Mucosa of stomach (tissue), 1 donor: ENCODE results near the gene RAB43.
A peak's percentile ranks its signal among the peaks of the same experiment; 100 is the strongest.
"Not testable (repeated sequence)": the region's sequence is repeated elsewhere in the genome, so short reads cannot be mapped to it uniquely, and the experiment has no call there.

ENCODE experiments used
- H3K27me3 ChIP-seq: one replicate; pipeline ENCODE4 v1.7.0; 2013; ENCODE audit warnings: mild to moderate bottlenecking, low read length; ENCODE audit not compliant: control insufficient read depth, insufficient read depth
- H3K36me3 ChIP-seq: one replicate; pipeline ENCODE4 v1.7.0; 2013; ENCODE audit warnings: low read length; ENCODE audit not compliant: control insufficient read depth, insufficient read depth
- H3K4me1 ChIP-seq: one replicate; pipeline ENCODE4 v1.7.0; 2013; ENCODE audit warnings: mild to moderate bottlenecking, low read length; ENCODE audit not compliant: control insufficient read depth, insufficient read depth
- H3K4me3 ChIP-seq: one replicate; pipeline ENCODE4 v1.7.0; 2013; ENCODE audit warnings: low read length
- H3K9ac ChIP-seq: one replicate; pipeline ENCODE4 v1.7.0; 2013; ENCODE audit warnings: mild to moderate bottlenecking, low read length, moderate library complexity
- H3K9me3 ChIP-seq: one replicate; pipeline ENCODE4 v1.7.0; 2013; ENCODE audit warnings: mild to moderate bottlenecking, low read length, moderate library complexity; ENCODE audit not compliant: control insufficient read depth
- donor health status: Pancreatic carcinoma.

RAB43 gene

DNA sequence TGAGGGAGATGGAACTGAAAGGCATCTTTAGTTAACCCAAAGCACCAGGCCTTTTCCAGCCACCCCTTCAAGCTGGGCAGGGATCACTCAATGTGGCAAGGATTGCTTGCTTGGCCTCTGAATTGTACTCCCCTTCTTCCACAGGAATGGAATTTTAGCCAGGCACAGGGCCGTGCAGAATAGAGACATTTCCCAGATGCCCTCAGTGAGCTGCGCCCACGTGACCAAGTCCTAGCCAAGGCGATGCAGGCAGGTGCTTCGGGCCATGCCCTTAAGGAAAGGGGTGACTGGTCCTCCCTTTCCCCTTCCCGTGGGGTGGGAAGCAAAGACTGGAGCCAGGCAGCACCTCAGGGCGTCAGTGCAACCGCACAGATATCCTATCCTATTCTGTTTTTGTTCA lies 43.1 kb downstream of the RAB43 start:
- peaks cover 10% of the 10 kb centered on the region for H3K4me1 ChIP-seq
- H3K27me3 ChIP-seq, result no peaks in the 10 kb centered on the region
- no peak overlapping the region for H3K4me3 ChIP-seq
- H3K9me3 ChIP-seq, result no peaks in the 10 kb centered on the region
- no peaks in the 10 kb centered on the region for H3K36me3 ChIP-seq
- no peak overlapping the region for H3K9ac ChIP-seq

DNA sequence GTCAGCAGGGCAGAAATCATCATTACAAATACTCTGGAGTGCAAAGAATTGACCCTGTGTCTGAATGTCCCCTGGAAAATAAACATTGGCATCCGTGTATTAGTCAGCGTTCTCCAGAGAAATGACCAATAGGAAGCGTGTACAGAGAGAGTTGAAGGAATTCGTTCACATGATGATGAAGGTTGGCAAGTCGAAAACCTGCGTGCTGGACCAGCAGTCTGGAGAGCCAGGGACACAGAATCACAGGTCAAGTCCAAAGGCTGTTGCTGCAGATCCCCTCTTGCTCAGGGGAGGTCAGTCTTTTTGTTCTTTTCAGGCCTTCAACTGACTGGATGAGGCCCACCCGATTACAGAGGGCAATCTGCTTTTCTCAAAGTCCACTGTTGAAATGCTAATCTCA lies 44.4 kb downstream of the RAB43 start:
- Histone ChIP-seq H3K36me3 (no peaks in the 10 kb centered on the region), H3K4me1 (peaks cover 10% of the 10 kb centered on the region), H3K9ac (no peak overlapping the region), H3K4me3 (no peak overlapping the region), H3K27me3 (no peaks in the 10 kb centered on the region), H3K9me3 (no peaks in the 10 kb centered on the region)

DNA sequence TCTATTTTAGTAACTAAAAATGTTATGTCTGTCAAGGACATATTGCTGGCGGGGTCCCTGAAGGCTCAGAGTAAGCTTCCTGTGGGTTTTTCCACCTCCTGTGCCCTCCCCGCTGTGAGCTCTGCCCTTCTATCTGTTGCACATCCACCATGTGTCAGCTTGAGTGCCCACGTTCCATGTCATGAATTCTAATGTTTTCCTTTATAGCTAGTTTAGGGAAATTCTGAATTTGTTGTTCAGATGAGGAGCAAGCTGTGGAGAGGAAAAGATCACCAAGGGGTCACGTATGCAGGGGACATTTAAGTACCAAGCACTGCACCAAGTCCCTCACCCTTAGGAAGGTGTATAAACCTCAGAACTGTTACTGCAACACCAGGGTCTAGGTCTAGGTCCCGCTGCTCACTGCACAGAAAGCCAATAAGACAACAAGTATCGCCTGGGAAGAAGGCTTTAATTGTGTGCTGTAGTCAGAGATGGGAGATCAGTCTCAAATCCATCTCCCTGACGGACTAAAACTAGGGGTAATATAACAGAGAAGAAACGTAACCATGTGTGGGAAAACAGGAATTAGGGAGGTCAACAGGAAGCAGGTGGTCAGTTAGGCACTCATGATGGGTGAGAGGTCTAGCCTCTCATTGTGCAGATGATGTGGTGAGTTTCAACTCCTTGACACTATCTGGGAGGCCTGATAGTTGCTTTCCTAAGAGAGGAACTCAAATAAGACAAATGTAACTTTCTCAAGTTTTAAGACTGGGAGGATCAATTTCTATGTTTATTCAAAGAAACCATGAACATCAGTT lies 51.3 kb downstream of the RAB43 start:
- H3K4me1 ChIP-seq, result peaks cover 20% of the 10 kb centered on the region

DNA sequence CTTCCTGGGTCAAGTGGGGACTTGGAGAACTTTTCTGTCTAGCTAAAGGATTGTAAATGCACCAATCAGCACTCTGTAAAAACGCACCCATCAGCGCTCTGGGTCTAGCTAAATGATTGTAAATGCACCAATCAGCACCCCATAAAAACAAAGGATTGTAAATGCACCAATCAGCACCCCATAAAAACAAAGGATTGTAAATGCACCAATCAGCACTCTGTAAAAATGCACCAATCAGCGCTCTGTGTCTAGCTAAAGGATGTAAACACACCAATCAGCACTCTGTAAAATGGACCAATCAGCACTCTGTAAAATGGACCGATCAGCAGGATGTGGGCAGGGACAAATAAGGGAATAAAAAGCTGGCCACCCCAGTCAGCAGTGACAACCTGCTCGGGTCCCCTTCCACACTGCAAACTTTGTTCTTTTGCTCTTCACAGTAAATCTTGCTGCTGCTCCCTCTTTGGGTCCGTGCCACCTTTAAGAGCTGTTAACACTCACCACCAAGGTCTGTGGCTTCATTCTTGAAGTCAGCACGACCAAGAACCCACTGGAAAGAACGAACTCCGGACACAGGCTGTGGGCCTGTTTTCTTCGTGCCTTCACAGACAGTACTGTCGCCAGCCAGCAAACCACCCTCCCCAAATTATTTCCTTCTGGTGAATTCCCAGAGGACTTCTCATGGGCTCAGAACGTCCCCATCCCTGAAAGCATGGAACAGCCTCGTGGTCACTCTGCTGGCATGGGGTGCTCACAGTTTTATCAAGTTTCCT lies 52.1 kb downstream of the RAB43 start:
- Histone ChIP-seq H3K4me1 (peaks cover 27% of the 10 kb centered on the region), H3K4me3 (peak overlapping the region; percentile 14)
- not testable (repeated sequence) for H3K27me3 ChIP-seq, H3K9me3 ChIP-seq, H3K36me3 ChIP-seq, H3K9ac ChIP-seq

More for the DNA sequence above, 51.3 kb downstream of the RAB43 start:
- Histone ChIP-seq H3K9ac (no peak overlapping the region), H3K4me3 (no peak overlapping the region), H3K36me3 (no peaks in the 10 kb centered on the region), H3K9me3 (no peaks in the 10 kb centered on the region), H3K27me3 (no peaks in the 10 kb centered on the region)

DNA sequence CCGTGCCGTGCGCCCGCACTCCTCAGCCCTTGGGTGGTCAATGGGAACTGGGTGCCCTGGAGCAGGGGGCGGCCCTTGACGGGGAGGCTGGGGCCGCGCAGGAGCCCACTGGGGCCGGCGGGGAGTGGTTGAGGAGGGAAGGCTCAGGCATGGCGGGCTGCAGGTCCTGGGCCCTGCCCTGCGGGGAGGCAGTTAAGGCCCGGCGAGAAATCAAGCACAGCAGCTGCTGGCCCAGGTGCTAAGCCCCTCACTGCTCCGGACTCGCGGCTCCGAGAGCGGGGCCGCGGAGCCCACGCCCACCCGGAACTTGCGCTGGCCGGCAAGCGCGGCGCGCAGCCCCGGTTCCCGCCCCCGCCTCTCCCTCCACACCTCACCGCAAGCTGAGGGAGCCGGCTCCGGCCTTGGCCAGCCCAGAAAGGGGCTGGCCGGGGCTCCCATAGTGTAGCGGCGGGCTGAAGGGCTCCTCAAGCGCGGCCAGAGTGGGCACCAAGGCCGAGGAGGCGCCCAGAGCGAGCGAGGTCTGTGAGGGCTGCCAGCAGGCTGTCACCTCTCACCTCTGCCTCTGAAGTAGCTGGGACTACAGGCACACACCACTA lies 53.2 kb downstream of the RAB43 start:
- Histone ChIP-seq H3K9ac (peak overlapping the region; percentile 57), H3K9me3 (no peaks in the 10 kb centered on the region), H3K4me1 (peaks cover 36% of the 10 kb centered on the region), H3K36me3 (no peaks in the 10 kb centered on the region), H3K27me3 (no peaks in the 10 kb centered on the region), H3K4me3 (no peak overlapping the region)

DNA sequence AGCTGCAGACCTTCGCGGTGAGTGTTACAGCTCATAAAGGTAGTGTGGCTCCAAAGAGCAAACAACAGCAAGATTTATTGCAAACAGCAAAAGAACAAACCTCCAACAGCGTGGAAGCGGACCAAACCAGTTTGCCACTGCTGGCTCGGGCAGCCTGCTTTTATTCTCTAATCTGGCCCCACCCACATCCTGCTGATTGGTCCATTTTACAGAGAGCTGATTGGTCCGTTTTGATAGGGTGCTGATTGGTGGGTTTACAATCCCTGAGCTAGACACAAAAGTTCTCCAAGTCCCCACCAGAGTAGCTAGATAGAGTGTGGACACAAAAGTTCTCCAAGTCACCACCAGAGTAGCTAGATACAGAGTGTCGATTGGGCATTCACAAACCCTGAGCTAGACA lies 53.9 kb downstream of the RAB43 start:
- H3K36me3 ChIP-seq, H3K9ac ChIP-seq: not testable (repeated sequence)

DNA sequence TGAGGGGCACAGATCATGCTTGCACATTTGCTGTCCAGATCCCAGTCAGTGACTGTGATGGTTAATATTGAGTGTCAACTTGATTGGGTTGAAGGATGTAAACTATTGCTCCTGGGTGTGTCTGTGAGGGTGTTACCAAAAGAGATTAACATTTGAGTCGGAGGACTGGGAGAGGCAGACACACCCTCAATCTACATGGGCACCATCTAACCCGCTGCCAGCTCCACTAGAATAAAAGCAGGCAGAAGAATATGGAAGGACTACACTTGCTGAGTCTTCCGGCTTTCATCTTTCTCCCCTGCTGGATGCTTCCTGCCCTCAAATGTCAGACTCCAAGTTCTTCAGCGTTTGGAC lies 55.9 kb downstream of the RAB43 start:
- Histone ChIP-seq H3K4me1 (peaks cover 36% of the 10 kb centered on the region), H3K4me3 (no peak overlapping the region), H3K27me3 (no peaks in the 10 kb centered on the region), H3K36me3 (no peaks in the 10 kb centered on the region), H3K9ac (no peak overlapping the region), H3K9me3 (no peaks in the 10 kb centered on the region)

More for the DNA sequence above, 53.9 kb downstream of the RAB43 start:
- not testable (repeated sequence) for H3K27me3 ChIP-seq, H3K9me3 ChIP-seq, H3K4me3 ChIP-seq
- peaks cover 36% of the 10 kb centered on the region for H3K4me1 ChIP-seq

DNA sequence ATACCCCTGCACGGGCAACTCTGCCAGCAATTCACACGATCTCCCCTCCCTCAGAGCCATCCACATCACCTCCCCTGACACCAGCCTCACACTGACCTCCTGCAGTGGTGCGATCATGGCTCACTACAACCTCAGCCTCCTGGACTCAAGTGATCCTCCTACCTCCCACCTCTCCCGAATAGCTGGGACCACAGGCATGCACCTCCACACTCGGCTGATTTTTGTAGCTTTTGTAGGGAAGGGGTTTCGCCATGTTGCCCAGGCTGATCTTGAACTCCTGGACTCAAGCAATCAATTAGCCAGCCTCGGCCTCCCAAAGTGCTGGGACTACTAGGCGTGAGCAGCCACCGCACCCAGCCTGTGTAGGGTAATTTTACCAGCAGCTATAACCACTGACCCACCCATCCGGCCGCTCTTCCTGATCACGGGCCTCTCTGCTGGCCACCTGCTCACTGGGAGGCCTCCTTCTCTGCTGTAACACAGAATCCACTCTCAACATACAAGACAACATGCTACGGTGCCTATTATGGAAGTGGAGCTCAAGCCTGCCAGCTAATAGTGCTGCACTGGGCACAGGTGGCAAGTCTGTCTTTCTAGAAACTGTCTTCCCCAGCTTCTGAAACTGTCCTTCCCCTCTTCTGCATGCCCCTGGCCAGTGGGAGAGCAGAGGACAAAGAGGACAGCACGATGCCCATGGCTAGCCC lies 56.4 kb downstream of the RAB43 start:
- Histone ChIP-seq H3K9me3 (no peaks in the 10 kb centered on the region), H3K27me3 (no peaks in the 10 kb centered on the region)

DNA sequence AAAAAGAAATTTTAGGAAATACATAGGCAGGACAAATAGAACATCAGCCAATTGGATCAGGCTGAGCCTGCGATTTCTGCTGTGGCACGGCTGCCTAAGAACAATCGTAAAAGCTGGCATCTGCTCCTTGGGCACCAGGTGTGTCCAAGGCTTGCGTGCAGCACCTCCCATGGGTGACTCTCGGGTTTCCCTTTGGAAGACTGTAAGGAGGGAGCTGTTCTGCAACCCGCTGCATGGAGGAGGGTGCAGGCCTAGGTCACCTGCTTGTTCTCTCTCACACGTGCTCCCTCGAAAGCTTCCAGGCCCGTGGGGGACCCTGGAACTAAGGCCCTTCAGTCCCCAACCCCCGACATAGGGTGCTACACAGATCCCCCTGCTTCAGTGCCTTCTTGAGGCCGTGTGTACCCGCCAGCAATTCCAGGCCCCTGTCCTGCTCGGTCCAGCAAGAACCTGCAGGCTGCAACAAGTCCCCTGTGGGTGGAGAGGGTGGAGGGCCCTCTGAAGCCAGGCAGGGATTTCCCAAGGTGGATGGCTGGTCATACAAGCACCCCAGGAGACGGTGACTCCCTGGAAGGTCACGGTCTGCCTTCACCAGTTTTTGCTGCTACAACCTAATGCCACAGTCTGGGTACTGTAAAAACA lies 57.6 kb downstream of the RAB43 start:
- H3K27me3 ChIP-seq, result no peaks in the 10 kb centered on the region
- no peak overlapping the region for H3K4me3 ChIP-seq
- H3K36me3 ChIP-seq, result no peaks in the 10 kb centered on the region
- no peak overlapping the region for H3K9ac ChIP-seq
- H3K9me3 ChIP-seq, result no peaks in the 10 kb centered on the region
- peaks cover 38% of the 10 kb centered on the region for H3K4me1 ChIP-seq

More for the DNA sequence above, 56.4 kb downstream of the RAB43 start:
- Histone ChIP-seq H3K4me3 (no peak overlapping the region), H3K36me3 (no peaks in the 10 kb centered on the region), H3K4me1 (peaks cover 36% of the 10 kb centered on the region), H3K9ac (no peak overlapping the region)

DNA sequence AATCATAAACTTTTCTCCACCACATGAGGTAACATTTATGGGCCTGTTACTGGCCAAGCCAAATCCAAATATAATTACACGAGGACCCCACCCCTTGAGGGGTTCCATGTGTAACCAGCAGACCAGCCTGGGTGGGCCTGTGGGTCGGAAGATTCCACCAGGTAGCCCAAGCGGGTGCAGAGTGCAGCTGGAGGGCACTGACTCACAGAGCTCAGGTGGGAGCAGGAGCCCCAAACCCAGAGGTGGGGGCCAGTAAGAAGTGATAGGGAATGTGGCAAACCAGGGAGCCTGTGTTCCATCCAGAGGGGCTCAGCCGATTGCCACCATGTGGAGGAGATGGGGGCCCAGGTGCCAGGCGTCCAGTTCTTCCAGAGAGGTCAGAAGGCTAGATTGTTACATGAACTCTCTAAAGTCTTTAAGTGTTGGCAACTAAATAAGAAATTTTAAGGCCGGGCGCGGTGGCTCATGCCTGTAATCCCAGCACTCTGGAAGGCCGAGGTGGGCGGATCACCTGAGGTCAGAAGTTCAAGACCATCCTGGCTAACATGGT lies 58.4 kb downstream of the RAB43 start:
- H3K4me1 ChIP-seq, result peaks cover 38% of the 10 kb centered on the region
- no peaks in the 10 kb centered on the region for H3K9me3 ChIP-seq
- no peaks in the 10 kb centered on the region for H3K27me3 ChIP-seq
- H3K9ac ChIP-seq, result no peak overlapping the region
- H3K36me3 ChIP-seq, result no peaks in the 10 kb centered on the region
- H3K4me3 ChIP-seq, result no peak overlapping the region
